ENCODE data around the gene LLPH.

GRCh38 chr12:66115071-66115600, 15.4 kb downstream of the LLPH start:
- TF ChIP-seq CHD2 (IDR thresholded peaks at IDR 0.05; ENCODE audit: low read depth, low read length) = no peak
- TF ChIP-seq CTCF (CRISPR knock-in tag; IDR thresholded peaks at IDR 0.05) = no peak
- TF ChIP-seq ZNF775 (CRISPR knock-in tag; IDR thresholded peaks at IDR 0.05; ENCODE audit: borderline replicate concordance) = no peak
- TF ChIP-seq POLR2AphosphoS5 (IDR thresholded peaks at IDR 0.05; ENCODE audit: low read depth, low read length) = no peak
- TF ChIP-seq EP300 (IDR thresholded peaks at IDR 0.05; ENCODE audit: low read depth in 2 of 2, low read length in 2 of 2) = no peak
- TF ChIP-seq EP300 (CRISPR knock-in tag; IDR thresholded peaks at IDR 0.05; ENCODE audit: borderline replicate concordance) = no peak
- no peak for TF ChIP-seq ZBTB14 (CRISPR knock-in tag; IDR thresholded peaks at IDR 0.05)
- no peak for TF ChIP-seq ZC3H4 (CRISPR knock-in tag; IDR thresholded peaks at IDR 0.05; ENCODE audit: borderline replicate concordance)
- no peak for TF ChIP-seq ZNF253 (CRISPR knock-in tag; IDR thresholded peaks at IDR 0.05; ENCODE audit: borderline replicate concordance)
- TF ChIP-seq ZNF24 (IDR thresholded peaks at IDR 0.05) = no peak
- TF ChIP-seq TMF1 (CRISPR knock-in tag; IDR thresholded peaks at IDR 0.05; ENCODE audit: low read depth) = no peak
- no peak for TF ChIP-seq SMARCE1 (IDR thresholded peaks at IDR 0.05; ENCODE audit: borderline replicate concordance)
- no peak for TF ChIP-seq RCOR2 (CRISPR knock-in tag; IDR thresholded peaks at IDR 0.05)
- no peak for TF ChIP-seq NFKB2 (CRISPR knock-in tag; IDR thresholded peaks at IDR 0.05; ENCODE audit: borderline replicate concordance)
